ACHN (cell line): ENCODE measurements around the gene ACAA1.
"Not testable (repeated sequence)": the region's sequence is repeated elsewhere in the genome, so short reads cannot be mapped to it uniquely, and the experiment has no call there.

Experiments used
- DNase-seq: peaks from one replicate; pipeline ENCODE4 v3.0.0-alpha.2; 2015
- in situ Hi-C: cut with HindIII; loops from 2 replicates; pipeline ENCODE4 v1.10.0; 2017; ENCODE audit warnings: low sequenced_read_pairs, low pct_ligation_motif_present, low pct_unique_long_range_greater_than_20kb

The ACAA1 gene

GRCh38 chr3:38089163-38089562, 47.8 kb downstream of the ACAA1 start:
- in situ Hi-C loops = no loop called here
- no peak for DNase-seq

- DNase-seq = no peak
- in situ Hi-C loops = no loop called here
These were observed 48.5 kb downstream of the ACAA1 start for GRCh38 chr3:38088126-38089078.

- DNase-seq, in situ Hi-C loops: not testable (repeated sequence)
These were observed 49.6 kb downstream of the ACAA1 start for GRCh38 chr3:38087278-38087677.

GRCh38 chr3:38086496-38086895, 50.4 kb downstream of the ACAA1 start:
- DNase-seq = no peak
- in situ Hi-C loops = no loop called here

- DNase-seq = no peak
- in situ Hi-C loops = no loop called here
These were observed 51.0 kb downstream of the ACAA1 start for GRCh38 chr3:38085943-38086324.

- in situ Hi-C loops = no loop called here
- DNase-seq = no peak
These were observed 51.5 kb downstream of the ACAA1 start for GRCh38 chr3:38085311-38085942.

- in situ Hi-C loops = no loop called here
- DNase-seq = peak; percentile 30
These were observed 52.3 kb downstream of the ACAA1 start for GRCh38 chr3:38084334-38085310.

- DNase-seq = no peak
- in situ Hi-C loops = no loop called here
These were observed 53.0 kb downstream of the ACAA1 start for GRCh38 chr3:38083871-38084333.

- in situ Hi-C loops, DNase-seq: not testable (repeated sequence)
These were observed 53.7 kb downstream of the ACAA1 start for GRCh38 chr3:38083254-38083653.

GRCh38 chr3:38082296-38082695, 54.6 kb downstream of the ACAA1 start:
- DNase-seq, in situ Hi-C loops: not testable (repeated sequence)

GRCh38 chr3:38077073-38077472, 59.9 kb downstream of the ACAA1 start:
- in situ Hi-C loops, DNase-seq: not testable (repeated sequence)
